Measurements from ENCODE around the gene PGAP3. TPM values are rescaled to one million over a fixed set of nuclear protein-coding genes. Genes with fewer than 3 reads are reported as not detected.
"Not testable (repeated sequence)": the region's sequence is repeated elsewhere in the genome, so short reads cannot be mapped to it uniquely, and the experiment has no call there.

The PGAP3 gene
- total and polyA plus RNA-seq, 3 experiments from 2014 or later: 11.8 to 22.4 (median 12.1) TPM

GRCh38 chr17:39711071-39711470, 23.2 kb upstream of the PGAP3 start:
- H3K9me3 Mint-ChIP-seq; H3K27me3 Mint-ChIP-seq; H3K4me3 Mint-ChIP-seq; H3K4me3 ChIP-seq (ENCODE audit: low read length); H3K27ac Mint-ChIP-seq; H3K36me3 ChIP-seq (ENCODE audit: insufficient read depth, low read length); H3K9me3 ChIP-seq (ENCODE audit: low read length); H3K36me3 Mint-ChIP-seq; H3K27ac ChIP-seq (ENCODE audit: low read depth, low read length); POLR2A ChIA-PET; DNase-seq; H3K27me3 ChIP-seq (ENCODE audit: insufficient read depth, low read length, poor library complexity, severe bottlenecking): not testable (repeated sequence)
- CTCF ChIA-PET: interaction anchor here (1.1 to 1.3 kb wide), 2 partner anchors 47 to 88 kb away, joined by 3 read pairs; no protein-coding TSS in a partner anchor
- peaks cover 10 to 16% (median 13%) of the 10 kb centered on the region in 3 donors for H3K4me1 Mint-ChIP-seq
- H3K4me1 ChIP-seq (ENCODE audit: insufficient read depth, low read length): peaks cover 18% of the 10 kb centered on the region

- peaks cover 0 to 3% (median 0%) of the 10 kb centered on the region in 3 donors for H3K36me3 Mint-ChIP-seq
- ChIA-PET CTCF (interaction anchor here (0.6 to 1.3 kb wide), 3 partner anchors 48 to 87 kb away, joined by 3 read pairs; no protein-coding TSS in a partner anchor), POLR2A (no interaction called here)
- no peaks in the 10 kb centered on the region for H3K9me3 Mint-ChIP-seq
- no peak overlapping the region for H3K27ac ChIP-seq (ENCODE audit: low read depth, low read length)
- no peak for DNase-seq
- peaks cover 0 to 2% of the 10 kb centered on the region in 2 donors for H3K27me3 Mint-ChIP-seq
- H3K4me3 ChIP-seq (ENCODE audit: low read length): no peak overlapping the region
- H3K4me1 Mint-ChIP-seq: peaks cover 10 to 16% (median 13%) of the 10 kb centered on the region in 3 donors
- H3K27ac Mint-ChIP-seq: no peak overlapping the region
- H3K27me3 ChIP-seq (ENCODE audit: insufficient read depth, low read length, poor library complexity, severe bottlenecking): no peaks in the 10 kb centered on the region
- H3K9me3 ChIP-seq (ENCODE audit: low read length): no peaks in the 10 kb centered on the region
- no peaks in the 10 kb centered on the region for H3K36me3 ChIP-seq (ENCODE audit: insufficient read depth, low read length)
- H3K4me1 ChIP-seq (ENCODE audit: insufficient read depth, low read length): peaks cover 18% of the 10 kb centered on the region
- peak overlapping the region in 1 of 7 donors; percentile 12 for H3K4me3 Mint-ChIP-seq
These were observed 22.4 kb upstream of the PGAP3 start for GRCh38 chr17:39709998-39710964.

DNA sequence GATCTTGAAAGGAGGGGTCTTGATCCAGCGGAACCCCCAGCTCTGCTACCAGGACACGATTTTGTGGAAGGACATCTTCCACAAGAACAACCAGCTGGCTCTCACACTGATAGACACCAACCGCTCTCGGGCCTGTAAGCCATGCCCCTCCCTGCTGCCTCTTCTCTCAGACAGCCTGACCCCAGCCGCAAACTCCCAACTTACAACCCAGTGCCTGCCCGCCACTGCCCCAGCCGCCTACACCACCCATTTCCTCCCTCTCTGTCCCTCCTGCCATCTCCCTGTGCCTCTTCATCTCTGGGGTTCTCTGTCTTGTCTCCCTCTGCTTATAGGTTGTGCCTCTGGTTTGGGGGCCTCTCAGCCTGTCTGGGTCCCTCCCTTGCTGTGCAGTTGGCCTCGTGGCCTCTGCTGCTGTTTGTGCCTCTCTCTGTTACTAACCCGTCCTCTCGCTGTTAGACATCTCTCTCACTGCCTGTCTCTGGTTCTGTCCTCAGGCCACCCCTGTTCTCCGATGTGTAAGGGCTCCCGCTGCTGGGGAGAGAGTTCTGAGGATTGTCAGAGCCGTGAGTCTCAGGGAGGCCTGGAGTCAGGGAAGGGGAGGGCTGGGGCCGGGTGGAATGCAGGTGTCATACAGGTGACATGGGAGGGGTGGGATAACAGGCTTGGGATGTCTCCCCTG, 21.6 kb upstream of the PGAP3 start:
- ChIA-PET POLR2A (no interaction called here), CTCF (no interaction called here)
- Histone ChIP-seq H3K4me1 (ENCODE audit: insufficient read depth, low read length) (peaks cover 18% of the 10 kb centered on the region), H3K9me3 (ENCODE audit: low read length) (no peaks in the 10 kb centered on the region), H3K27ac (ENCODE audit: low read depth, low read length) (no peak overlapping the region), H3K4me3 (ENCODE audit: low read length) (no peak overlapping the region), H3K36me3 (ENCODE audit: insufficient read depth, low read length) (no peaks in the 10 kb centered on the region), H3K27me3 (ENCODE audit: insufficient read depth, low read length, poor library complexity, severe bottlenecking) (no peaks in the 10 kb centered on the region)
- H3K36me3 Mint-ChIP-seq: peaks cover 0 to 3% (median 0%) of the 10 kb centered on the region in 3 donors
- H3K27me3 Mint-ChIP-seq: peaks cover 0 to 2% of the 10 kb centered on the region in 2 donors
- peak overlapping the region in 5 of 8 donors; percentile 23 to 93 (median 56) for H3K27ac Mint-ChIP-seq
- DNase-seq: no peak
- peak overlapping the region in 3 of 7 donors; percentile 12 to 36 (median 16) for H3K4me3 Mint-ChIP-seq
- no peaks in the 10 kb centered on the region for H3K9me3 Mint-ChIP-seq
- H3K4me1 Mint-ChIP-seq: peaks cover 10 to 18% (median 13%) of the 10 kb centered on the region in 3 donors

DNA sequence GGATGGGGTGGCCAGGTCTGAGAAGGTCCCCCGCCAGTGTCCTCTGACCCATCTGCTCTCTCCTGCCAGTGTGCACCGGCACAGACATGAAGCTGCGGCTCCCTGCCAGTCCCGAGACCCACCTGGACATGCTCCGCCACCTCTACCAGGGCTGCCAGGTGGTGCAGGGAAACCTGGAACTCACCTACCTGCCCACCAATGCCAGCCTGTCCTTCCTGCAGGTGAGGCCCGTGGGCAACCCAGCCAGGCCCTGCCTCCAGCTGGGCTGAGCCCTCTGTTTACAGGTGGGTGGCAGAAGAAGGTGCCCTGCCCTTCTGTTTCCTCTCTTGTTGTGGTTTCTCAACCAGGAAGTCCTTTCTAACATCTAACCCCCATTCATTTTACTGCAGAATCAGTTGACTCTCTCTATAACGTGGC, 19.1 kb upstream of the PGAP3 start:
- no peaks in the 10 kb centered on the region for H3K9me3 Mint-ChIP-seq
- peaks cover 10 to 18% (median 13%) of the 10 kb centered on the region in 3 donors for H3K4me1 Mint-ChIP-seq
- DNase-seq: peak in 1 of 5 donors; percentile 37
- Histone ChIP-seq H3K27ac (ENCODE audit: low read depth, low read length) (no peak overlapping the region), H3K4me3 (ENCODE audit: low read length) (peak overlapping the region; percentile 55), H3K27me3 (ENCODE audit: insufficient read depth, low read length, poor library complexity, severe bottlenecking) (peaks cover 4% of the 10 kb centered on the region), H3K9me3 (ENCODE audit: low read length) (no peaks in the 10 kb centered on the region), H3K4me1 (ENCODE audit: insufficient read depth, low read length) (peaks cover 18% of the 10 kb centered on the region), H3K36me3 (ENCODE audit: insufficient read depth, low read length) (no peaks in the 10 kb centered on the region)
- peaks cover under 1 to 6% of the 10 kb centered on the region in 2 donors for H3K27me3 Mint-ChIP-seq
- ChIA-PET POLR2A (no interaction called here), CTCF (interaction anchor here (0.6 kb wide), 1 partner anchor 247 kb away, joined by 3 read pairs; no protein-coding TSS in a partner anchor)
- peak overlapping the region in 5 of 7 donors; percentile 4 to 80 (median 49) for H3K4me3 Mint-ChIP-seq
- H3K36me3 Mint-ChIP-seq: peaks cover 0 to 1% (median 0%) of the 10 kb centered on the region in 3 donors
- peak overlapping the region in 3 of 8 donors; percentile 3 to 81 (median 71) for H3K27ac Mint-ChIP-seq

GRCh38 chr17:39706383-39706782, 18.5 kb upstream of the PGAP3 start:
- no peak overlapping the region for H3K27ac Mint-ChIP-seq
- H3K36me3 Mint-ChIP-seq: no peaks in the 10 kb centered on the region
- Histone ChIP-seq H3K4me1 (ENCODE audit: insufficient read depth, low read length) (peaks cover 18% of the 10 kb centered on the region), H3K4me3 (ENCODE audit: low read length) (no peak overlapping the region), H3K9me3 (ENCODE audit: low read length) (no peaks in the 10 kb centered on the region), H3K27me3 (ENCODE audit: insufficient read depth, low read length, poor library complexity, severe bottlenecking) (peaks cover 5% of the 10 kb centered on the region), H3K27ac (ENCODE audit: low read depth, low read length) (no peak overlapping the region), H3K36me3 (ENCODE audit: insufficient read depth, low read length) (no peaks in the 10 kb centered on the region)
- ChIA-PET CTCF (interaction anchor here (0.6 to 1.4 kb wide), 3 partner anchors 51 to 274 kb away, joined by 3 to 5 read pairs (median 3); partner anchors contain the start of gene PSMD3), POLR2A (no interaction called here)
- H3K4me1 Mint-ChIP-seq: peaks cover 10 to 18% (median 14%) of the 10 kb centered on the region in 3 donors
- H3K4me3 Mint-ChIP-seq: no peak overlapping the region
- H3K9me3 Mint-ChIP-seq: no peaks in the 10 kb centered on the region
- H3K27me3 Mint-ChIP-seq: peaks cover 3 to 11% of the 10 kb centered on the region in 2 donors
- DNase-seq: no peak

- H3K9me3 ChIP-seq (ENCODE audit: low read length): no peaks in the 10 kb centered on the region
- POLR2A ChIA-PET: no interaction called here
- Mint-ChIP-seq H3K4me3 (no peak overlapping the region), H3K27me3 (peaks cover 8 to 16% of the 10 kb centered on the region in 2 donors), H3K36me3 (no peaks in the 10 kb centered on the region), H3K9me3 (no peaks in the 10 kb centered on the region), H3K4me1 (peaks cover 13 to 19% (median 19%) of the 10 kb centered on the region in 3 donors), H3K27ac (no peak overlapping the region)
- DNase-seq: no peak
- peaks cover 18% of the 10 kb centered on the region for H3K4me1 ChIP-seq (ENCODE audit: insufficient read depth, low read length)
- H3K4me3 ChIP-seq (ENCODE audit: low read length): no peak overlapping the region
- peaks cover 10% of the 10 kb centered on the region for H3K27me3 ChIP-seq (ENCODE audit: insufficient read depth, low read length, poor library complexity, severe bottlenecking)
- CTCF ChIA-PET: interaction anchor here (0.8 to 1.4 kb wide), 3 partner anchors 51 to 275 kb away, joined by 3 to 5 read pairs (median 3); partner anchors contain the start of gene PSMD3
- no peak overlapping the region for H3K27ac ChIP-seq (ENCODE audit: low read depth, low read length)
- H3K36me3 ChIP-seq (ENCODE audit: insufficient read depth, low read length): no peaks in the 10 kb centered on the region
These were observed 18.0 kb upstream of the PGAP3 start for GRCh38 chr17:39705786-39706348.

GRCh38 chr17:39704821-39705551, 17.1 kb upstream of the PGAP3 start:
- H3K27me3 ChIP-seq (ENCODE audit: insufficient read depth, low read length, poor library complexity, severe bottlenecking): peaks cover 10% of the 10 kb centered on the region
- H3K4me3 ChIP-seq (ENCODE audit: low read length): no peak overlapping the region
- Mint-ChIP-seq H3K36me3 (no peaks in the 10 kb centered on the region), H3K27me3 (peaks cover 13 to 20% of the 10 kb centered on the region in 2 donors), H3K27ac (no peak overlapping the region), H3K4me1 (peaks cover 14 to 20% (median 20%) of the 10 kb centered on the region in 3 donors), H3K9me3 (no peaks in the 10 kb centered on the region), H3K4me3 (no peak overlapping the region)
- no peak overlapping the region for H3K27ac ChIP-seq (ENCODE audit: low read depth, low read length)
- peaks cover 18% of the 10 kb centered on the region for H3K4me1 ChIP-seq (ENCODE audit: insufficient read depth, low read length)
- DNase-seq: no peak
- no peaks in the 10 kb centered on the region for H3K36me3 ChIP-seq (ENCODE audit: insufficient read depth, low read length)
- ChIA-PET POLR2A (no interaction called here), CTCF (interaction anchor here (1.2 to 1.4 kb wide), 2 partner anchors 50 to 83 kb away, joined by 3 to 5 read pairs; no protein-coding TSS in a partner anchor)
- no peaks in the 10 kb centered on the region for H3K9me3 ChIP-seq (ENCODE audit: low read length)

All from CD8-positive, alpha-beta memory T cell (primary cell).